Natural killer cell (primary cell): Measurements from ENCODE around the gene KCNH1. TPM values are rescaled to one million over a fixed set of nuclear protein-coding genes. Genes with fewer than 3 reads are reported as not detected.

Experiments used
- ATAC-seq, 3 donors: fragments of 150-1000 bp in 2 of 3; fragments of 200-7000 bp in 1 of 3; cut with Tn5 transposase; 1 replicate in 1 of 3; 2 replicates in 2 of 3; pipeline ENCODE4 v1.10.0; 2021; ENCODE audit warnings: mild to moderate bottlenecking in 2 of 3, moderate library complexity in 2 of 3
- DNase-seq, 2 donors: peaks; one replicate each; pipeline versions ENCODE4 v3.0.0 to v3.0.0-alpha.2; 2013 to 2021; ENCODE audit warnings: mixed read lengths in 1 of 2
- H3K27ac ChIP-seq: one replicate; pipeline ENCODE4 v1.5.1; 2013; ENCODE audit warnings: mild to moderate bottlenecking, low read length
- H3K27me3 ChIP-seq: one replicate; pipeline ENCODE4 v1.6.1; 2013; ENCODE audit warnings: low read length; ENCODE audit not compliant: control insufficient read depth, insufficient read depth
- H3K36me3 ChIP-seq: one replicate; pipeline ENCODE4 v1.6.1; 2013; ENCODE audit warnings: low read length; ENCODE audit not compliant: control insufficient read depth, insufficient read depth
- H3K4me1 ChIP-seq: one replicate; pipeline ENCODE4 v1.6.1; 2013; ENCODE audit warnings: low read length; ENCODE audit not compliant: control insufficient read depth, insufficient read depth
- H3K4me3 ChIP-seq: one replicate; pipeline ENCODE4 v1.5.1; 2013; ENCODE audit warnings: low read length
- H3K9me3 ChIP-seq: one replicate; pipeline ENCODE4 v1.6.1; 2013; ENCODE audit warnings: low read length; ENCODE audit not compliant: control insufficient read depth, insufficient read depth
- H3K27ac Mint-ChIP-seq, 2 donors: one replicate each; pipeline ENCODE4 v1.8.0; 2022; ENCODE audit warnings: mild to moderate bottlenecking in 2 of 2, mixed read lengths in 2 of 2, moderate library complexity in 1 of 2
- H3K27me3 Mint-ChIP-seq, 2 donors: one replicate each; pipeline ENCODE4 v1.8.0; 2022; ENCODE audit warnings: low read depth in 2 of 2, mixed read lengths in 2 of 2
- H3K36me3 Mint-ChIP-seq: one replicate; pipeline ENCODE4 v1.8.0; 2022; ENCODE audit warnings: mixed read lengths
- H3K4me1 Mint-ChIP-seq, 2 donors: one replicate each; pipeline ENCODE4 v1.8.0; 2022; ENCODE audit warnings: mixed read lengths in 2 of 2
- H3K4me3 Mint-ChIP-seq: one replicate; pipeline ENCODE4 v1.8.0; 2022; ENCODE audit warnings: mild to moderate bottlenecking, moderate library complexity, mixed read lengths
- H3K9me3 Mint-ChIP-seq, 2 donors: one replicate each; pipeline ENCODE4 v1.8.0; 2022; ENCODE audit warnings: mixed read lengths in 2 of 2
- WGBS: methylation state at CpG from one replicate; pipeline ENCODE4 v1.1.7; 2013; ENCODE audit warnings: missing lambda C conversion rate; ENCODE audit not compliant: insufficient coverage; 5-methylcytosine and 5-hydroxymethylcytosine counted together
- intact Hi-C: fragments of 100-400 bp; cut with micrococcal nuclease; formaldehyde crosslinking; loops from one replicate; pipeline ENCODE4 v1.14.2; 2022
- total RNA-seq, 4 donors: library from RNA; stranded (reverse); fragments of 120-200 nt in 1 of 4; gene quantifications; one replicate each; pipeline versions ENCODE4 v1.2.3 to v1.2.4, GENCODE V29; 2013 to 2022
- TF ChIP-seq, protein P1 (sequence below): fragments of 200-600 bp; IDR thresholded peaks from one replicate; pipeline ENCODE4 v1.8.0; 2022; ENCODE audit warnings: antibody characterized with exemption

Gene KCNH1
- total RNA-seq, 3 donors from 2014 or later (not counting 1 experiment from before 2014, with no cell fraction given): not detected

DNA sequence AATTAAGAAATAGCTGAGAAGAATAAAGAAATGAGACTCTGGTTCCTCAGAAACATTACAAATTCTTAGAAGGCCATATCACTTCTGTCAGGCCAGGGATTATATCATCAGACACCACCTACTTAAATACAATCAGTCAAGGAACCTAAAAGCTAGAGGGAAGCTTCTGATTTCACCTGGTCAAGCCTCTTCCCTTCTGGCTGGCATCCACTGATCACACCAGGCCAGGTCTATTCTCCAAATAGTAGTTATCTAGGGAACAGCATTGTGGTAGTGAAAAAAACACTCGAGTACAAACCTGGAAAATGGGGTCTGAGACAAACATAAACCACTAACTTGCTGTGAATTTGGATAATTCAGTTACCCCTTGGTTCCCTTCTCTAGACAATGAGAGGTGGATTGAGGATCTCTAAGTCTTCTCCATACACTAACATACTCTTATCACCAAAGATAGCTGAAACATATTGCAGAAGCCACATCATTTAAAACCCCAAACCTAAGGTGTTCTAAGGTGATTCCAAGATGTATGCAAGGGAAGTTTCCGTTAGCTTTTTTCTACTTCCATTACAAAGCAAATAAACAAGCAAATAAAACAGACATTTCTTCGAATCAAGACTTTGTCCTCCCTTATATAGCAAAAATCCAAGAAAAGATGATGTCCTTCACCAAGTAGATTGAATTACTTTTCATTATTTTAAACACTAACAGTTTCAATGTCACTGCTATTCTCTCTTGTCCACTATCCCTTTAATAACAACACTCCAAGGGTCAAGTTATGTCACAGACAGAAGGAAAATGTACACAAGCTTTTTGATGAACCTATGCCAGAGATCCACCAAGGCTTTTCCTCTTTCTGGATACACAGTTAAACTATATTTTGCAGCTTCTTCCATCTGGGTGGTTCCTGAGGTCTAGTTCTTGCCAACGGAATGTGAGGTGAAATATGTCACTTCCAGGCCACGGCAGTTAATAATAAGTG is 212.9 kb downstream of the KCNH1 start:
- H3K27me3 Mint-ChIP-seq: peaks cover 4 to 11% of the 10 kb centered on the region in 2 donors
- no peak overlapping the region for H3K4me3 Mint-ChIP-seq
- H3K27ac ChIP-seq: no peak overlapping the region
- no peaks in the 10 kb centered on the region for H3K4me1 Mint-ChIP-seq
- ATAC-seq (no peak), DNase-seq (no peak)
- no peak overlapping the region for H3K4me3 ChIP-seq
- no peaks in the 10 kb centered on the region for H3K36me3 Mint-ChIP-seq
- H3K9me3 Mint-ChIP-seq: peaks cover 0 to 2% of the 10 kb centered on the region in 2 donors
- no peaks in the 10 kb centered on the region for H3K27me3 ChIP-seq
- H3K4me1 ChIP-seq: no peaks in the 10 kb centered on the region
- TF ChIP-seq, protein P1, sequence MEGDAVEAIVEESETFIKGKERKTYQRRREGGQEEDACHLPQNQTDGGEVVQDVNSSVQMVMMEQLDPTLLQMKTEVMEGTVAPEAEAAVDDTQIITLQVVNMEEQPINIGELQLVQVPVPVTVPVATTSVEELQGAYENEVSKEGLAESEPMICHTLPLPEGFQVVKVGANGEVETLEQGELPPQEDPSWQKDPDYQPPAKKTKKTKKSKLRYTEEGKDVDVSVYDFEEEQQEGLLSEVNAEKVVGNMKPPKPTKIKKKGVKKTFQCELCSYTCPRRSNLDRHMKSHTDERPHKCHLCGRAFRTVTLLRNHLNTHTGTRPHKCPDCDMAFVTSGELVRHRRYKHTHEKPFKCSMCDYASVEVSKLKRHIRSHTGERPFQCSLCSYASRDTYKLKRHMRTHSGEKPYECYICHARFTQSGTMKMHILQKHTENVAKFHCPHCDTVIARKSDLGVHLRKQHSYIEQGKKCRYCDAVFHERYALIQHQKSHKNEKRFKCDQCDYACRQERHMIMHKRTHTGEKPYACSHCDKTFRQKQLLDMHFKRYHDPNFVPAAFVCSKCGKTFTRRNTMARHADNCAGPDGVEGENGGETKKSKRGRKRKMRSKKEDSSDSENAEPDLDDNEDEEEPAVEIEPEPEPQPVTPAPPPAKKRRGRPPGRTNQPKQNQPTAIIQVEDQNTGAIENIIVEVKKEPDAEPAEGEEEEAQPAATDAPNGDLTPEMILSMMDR: no peak
- no peak overlapping the region for H3K27ac Mint-ChIP-seq
- intact Hi-C loops: no loop called here
- H3K9me3 ChIP-seq: no peaks in the 10 kb centered on the region
- 75% methylated on average over 4 of the region's 5 CpGs for WGBS
- H3K36me3 ChIP-seq: no peaks in the 10 kb centered on the region

DNA sequence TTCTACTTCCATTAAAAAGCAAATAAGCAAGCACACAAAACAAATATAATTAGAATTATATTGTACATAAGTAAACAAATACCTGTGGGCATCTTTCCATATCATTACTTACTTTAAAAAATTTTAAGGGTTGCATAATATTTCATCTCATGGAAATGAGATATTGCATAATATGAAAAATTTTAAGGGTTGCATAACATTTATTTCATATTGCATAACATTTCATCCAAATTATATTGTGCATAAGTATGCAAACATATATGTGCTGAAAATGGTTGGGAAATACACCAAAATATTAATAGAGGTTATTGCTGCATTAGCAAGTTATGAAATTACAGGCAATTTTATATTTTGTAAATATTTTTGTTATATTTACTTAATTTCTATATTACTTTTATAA is 213.7 kb downstream of the KCNH1 start:
- Histone ChIP-seq H3K36me3 (no peaks in the 10 kb centered on the region), H3K27me3 (no peaks in the 10 kb centered on the region), H3K27ac (no peak overlapping the region), H3K9me3 (no peaks in the 10 kb centered on the region), H3K4me1 (no peaks in the 10 kb centered on the region), H3K4me3 (no peak overlapping the region)
- H3K4me3 Mint-ChIP-seq: no peak overlapping the region
- no peaks in the 10 kb centered on the region for H3K36me3 Mint-ChIP-seq
- TF ChIP-seq, protein P1: no peak
- no peak overlapping the region for H3K27ac Mint-ChIP-seq
- intact Hi-C loops: no loop called here
- DNase-seq (no peak), ATAC-seq (no peak)
- H3K9me3 Mint-ChIP-seq: peaks cover 0 to 2% of the 10 kb centered on the region in 2 donors
- no peaks in the 10 kb centered on the region for H3K4me1 Mint-ChIP-seq
- peaks cover 4 to 11% of the 10 kb centered on the region in 2 donors for H3K27me3 Mint-ChIP-seq

DNA sequence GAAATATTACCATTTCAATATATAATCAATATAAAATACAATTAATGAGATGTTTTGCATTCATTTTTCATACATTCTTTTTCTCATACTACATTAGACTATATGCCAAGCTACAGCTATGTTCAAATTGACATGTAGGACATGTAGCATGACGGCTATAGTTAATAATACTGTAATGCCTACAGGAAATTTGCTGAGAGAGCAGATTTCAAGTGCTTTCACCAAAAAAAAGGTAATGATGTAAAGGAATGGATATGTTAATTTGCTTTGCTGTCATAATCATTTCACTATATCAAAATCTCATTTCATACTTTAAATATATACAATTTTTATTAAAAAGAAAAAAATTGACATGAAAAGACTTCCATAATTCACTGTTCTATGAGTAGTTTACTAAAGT is 215.1 kb downstream of the KCNH1 start:
- Histone ChIP-seq H3K36me3 (no peaks in the 10 kb centered on the region), H3K4me3 (no peak overlapping the region), H3K9me3 (no peaks in the 10 kb centered on the region), H3K27me3 (no peaks in the 10 kb centered on the region), H3K27ac (no peak overlapping the region), H3K4me1 (no peaks in the 10 kb centered on the region)
- Mint-ChIP-seq H3K27me3 (peaks cover 4 to 11% of the 10 kb centered on the region in 2 donors), H3K4me3 (no peak overlapping the region), H3K27ac (no peak overlapping the region), H3K4me1 (no peaks in the 10 kb centered on the region), H3K36me3 (no peaks in the 10 kb centered on the region), H3K9me3 (no peaks in the 10 kb centered on the region)
- ATAC-seq (no peak), DNase-seq (no peak)
- intact Hi-C loops: no loop called here
- no CpG with 5 or more reads among the region's 1 CpG for WGBS
- TF ChIP-seq, protein P1: no peak
